Rectal smooth muscle tissue (tissue), 1 donor: Measurements from ENCODE around the gene FBXW11.

Experiments
- H3K27ac ChIP-seq: one replicate; pipeline ENCODE4 v1.7.0; 2013; ENCODE audit warnings: low read depth, low read length, inconsistent platforms
- H3K27me3 ChIP-seq: one replicate; pipeline ENCODE4 v1.7.0; 2013; ENCODE audit warnings: low read length; ENCODE audit not compliant: control insufficient read depth, insufficient read depth
- H3K36me3 ChIP-seq: one replicate; pipeline ENCODE4 v1.7.0; 2013; ENCODE audit warnings: low read length; ENCODE audit not compliant: control insufficient read depth, insufficient read depth
- H3K4me1 ChIP-seq: one replicate; pipeline ENCODE4 v1.7.0; 2013; ENCODE audit warnings: low read length; ENCODE audit not compliant: control insufficient read depth, insufficient read depth
- H3K4me3 ChIP-seq: one replicate; pipeline ENCODE4 v1.7.0; 2013; ENCODE audit warnings: low read length
- H3K9ac ChIP-seq: one replicate; pipeline ENCODE4 v1.7.0; 2013; ENCODE audit warnings: low read length

Gene FBXW11

DNA sequence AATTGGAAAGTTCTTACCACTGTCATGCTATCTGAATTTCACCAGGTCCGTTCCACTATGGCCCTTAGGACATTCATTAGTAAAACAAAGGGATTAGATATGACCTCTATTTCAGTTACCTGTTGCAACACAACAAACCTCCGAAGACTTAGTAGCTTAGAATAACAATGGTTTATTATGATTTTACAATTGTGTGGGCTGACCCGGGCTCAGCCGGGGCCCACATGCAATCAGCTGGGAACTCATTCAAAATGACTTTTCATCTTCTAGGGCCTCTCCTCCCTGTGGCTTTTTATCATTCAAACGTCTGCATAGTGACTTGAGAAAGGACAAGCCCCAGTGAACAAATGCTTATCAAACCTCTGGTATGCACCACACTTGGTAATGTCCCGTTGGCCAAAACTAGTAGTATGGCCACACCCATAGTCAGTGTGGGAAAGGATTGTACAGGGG, 2.3 kb upstream of the FBXW11 start:
- H3K36me3 ChIP-seq = no peaks in the 10 kb centered on the region
- H3K27ac ChIP-seq = no peak overlapping the region
- peaks cover 15% of the 10 kb centered on the region for H3K4me1 ChIP-seq
- H3K9ac ChIP-seq = no peak overlapping the region
- no peak overlapping the region for H3K4me3 ChIP-seq
- H3K27me3 ChIP-seq = no peaks in the 10 kb centered on the region

DNA sequence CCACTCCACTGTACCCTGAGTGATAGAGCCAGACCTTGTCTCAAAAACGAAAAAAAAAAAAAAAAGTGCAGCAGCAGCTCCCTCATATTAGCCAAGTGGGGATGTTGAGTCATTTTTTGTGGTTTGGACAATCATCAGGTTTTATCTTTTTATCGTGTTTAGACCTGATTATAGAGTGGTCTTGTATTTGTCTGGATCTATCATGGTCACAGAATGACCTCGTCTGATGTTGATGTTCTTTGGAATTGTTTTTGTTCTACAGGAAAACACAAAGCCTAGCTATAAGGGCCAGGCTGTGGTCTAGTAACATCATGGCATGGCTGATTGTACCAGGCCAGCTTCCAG, 1.6 kb upstream of the FBXW11 start:
- H3K4me3 ChIP-seq = no peak overlapping the region
- H3K27me3 ChIP-seq = no peaks in the 10 kb centered on the region
- H3K4me1 ChIP-seq = peaks cover 15% of the 10 kb centered on the region
- no peak overlapping the region for H3K9ac ChIP-seq
- no peak overlapping the region for H3K27ac ChIP-seq
- H3K36me3 ChIP-seq = no peaks in the 10 kb centered on the region

DNA sequence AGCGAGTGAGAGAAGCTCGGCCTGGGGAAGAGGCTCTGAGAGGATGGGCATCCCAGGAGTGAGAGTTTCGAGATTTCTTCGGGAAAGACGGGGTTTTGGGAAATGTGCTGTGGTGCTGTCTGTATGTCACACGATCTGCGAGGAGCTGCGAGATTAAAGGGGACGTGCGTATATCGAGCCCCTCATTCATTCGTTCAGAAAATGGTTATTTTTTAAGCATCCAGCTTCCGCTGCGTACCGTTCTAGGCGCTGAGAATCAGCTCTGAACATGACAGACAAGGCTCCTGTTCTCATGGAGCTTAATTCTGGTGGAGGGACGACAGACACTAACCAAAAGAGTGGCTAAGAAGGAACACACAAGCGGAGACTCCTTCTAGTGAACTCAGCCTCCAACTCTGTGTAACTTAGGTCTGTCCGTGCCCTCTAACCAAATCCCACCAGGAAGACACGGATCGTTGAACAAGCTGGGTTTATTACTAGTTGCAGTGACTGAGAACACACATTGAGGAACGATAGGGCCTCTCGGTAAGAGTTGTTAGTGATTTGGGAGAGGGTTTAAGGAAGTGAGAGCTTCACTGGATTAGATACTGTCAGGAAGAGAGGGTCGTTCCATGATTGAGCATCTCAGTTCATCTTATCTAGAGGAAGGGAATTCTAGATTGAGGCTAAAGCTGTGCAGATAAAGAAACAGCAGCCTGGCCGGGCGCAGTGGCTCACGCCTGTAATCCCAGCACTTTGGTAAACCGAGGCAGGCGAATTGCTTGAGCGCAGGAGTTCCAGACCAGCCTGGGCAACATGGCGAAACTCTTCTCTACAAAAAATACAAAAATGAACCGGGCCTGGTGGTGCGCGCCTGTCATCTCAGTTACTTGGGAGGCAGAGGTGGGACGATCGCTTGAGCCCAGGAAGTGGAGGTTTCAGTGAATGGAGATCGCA, 1.0 kb upstream of the FBXW11 start:
- Histone ChIP-seq H3K9ac (peak overlapping the region; percentile 74), H3K27me3 (no peaks in the 10 kb centered on the region), H3K4me3 (peak overlapping the region; percentile 93), H3K4me1 (peaks cover 15% of the 10 kb centered on the region), H3K27ac (peak overlapping the region; percentile 98), H3K36me3 (no peaks in the 10 kb centered on the region)

GRCh38 chr5:172005708-172006320, 624 bp downstream of the FBXW11 start:
- Histone ChIP-seq H3K36me3 (no peaks in the 10 kb centered on the region), H3K4me1 (peaks cover 15% of the 10 kb centered on the region), H3K4me3 (peak overlapping the region; percentile 93), H3K27ac (peak overlapping the region; percentile 98), H3K9ac (peak overlapping the region; percentile 96), H3K27me3 (no peaks in the 10 kb centered on the region)

DNA sequence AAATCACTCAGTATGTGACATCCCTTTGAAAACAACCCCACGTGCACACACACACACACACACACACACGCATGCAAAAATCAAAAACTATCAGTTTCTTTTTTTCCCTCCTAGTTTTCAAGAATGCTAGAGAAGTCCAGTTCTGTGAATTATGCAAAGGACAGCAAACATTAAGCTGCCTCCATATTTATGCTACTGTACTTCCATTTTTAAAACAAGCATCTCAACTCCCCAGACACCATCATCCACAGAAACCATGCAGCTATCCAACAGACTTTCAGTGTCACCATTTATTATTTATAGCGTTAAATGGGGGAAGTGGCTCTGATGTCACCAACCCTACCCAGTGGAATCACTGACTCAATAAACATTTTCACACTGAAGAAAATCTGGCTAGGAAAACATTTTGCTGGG, 1.6 kb downstream of the FBXW11 start:
- peak overlapping the region; percentile 98 for H3K27ac ChIP-seq
- no peaks in the 10 kb centered on the region for H3K36me3 ChIP-seq
- peaks cover 15% of the 10 kb centered on the region for H3K4me1 ChIP-seq
- H3K4me3 ChIP-seq = peak overlapping the region; percentile 93
- H3K9ac ChIP-seq = no peak overlapping the region
- H3K27me3 ChIP-seq = no peaks in the 10 kb centered on the region

DNA sequence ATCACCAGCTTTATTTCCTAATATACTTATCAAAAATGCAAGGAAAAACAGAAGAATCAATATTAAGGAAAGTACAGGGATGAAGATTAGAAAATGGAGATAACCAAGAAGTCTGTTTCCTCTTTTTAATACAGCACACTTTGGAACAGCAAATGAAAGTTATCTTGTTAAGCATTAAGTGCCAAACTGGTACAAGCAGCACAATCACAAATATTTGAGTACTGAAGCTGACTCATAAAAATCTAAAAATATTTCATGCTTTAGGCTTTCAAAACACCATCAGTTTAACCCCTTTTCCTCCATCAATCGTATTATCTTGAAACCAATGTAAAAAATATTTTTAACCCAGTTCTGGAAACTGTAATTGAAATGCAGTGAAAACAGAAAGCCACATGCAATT, 2.7 kb downstream of the FBXW11 start:
- Histone ChIP-seq H3K36me3 (no peaks in the 10 kb centered on the region), H3K4me3 (no peak overlapping the region), H3K27me3 (no peaks in the 10 kb centered on the region), H3K27ac (no peak overlapping the region), H3K4me1 (peaks cover 15% of the 10 kb centered on the region), H3K9ac (no peak overlapping the region)

DNA sequence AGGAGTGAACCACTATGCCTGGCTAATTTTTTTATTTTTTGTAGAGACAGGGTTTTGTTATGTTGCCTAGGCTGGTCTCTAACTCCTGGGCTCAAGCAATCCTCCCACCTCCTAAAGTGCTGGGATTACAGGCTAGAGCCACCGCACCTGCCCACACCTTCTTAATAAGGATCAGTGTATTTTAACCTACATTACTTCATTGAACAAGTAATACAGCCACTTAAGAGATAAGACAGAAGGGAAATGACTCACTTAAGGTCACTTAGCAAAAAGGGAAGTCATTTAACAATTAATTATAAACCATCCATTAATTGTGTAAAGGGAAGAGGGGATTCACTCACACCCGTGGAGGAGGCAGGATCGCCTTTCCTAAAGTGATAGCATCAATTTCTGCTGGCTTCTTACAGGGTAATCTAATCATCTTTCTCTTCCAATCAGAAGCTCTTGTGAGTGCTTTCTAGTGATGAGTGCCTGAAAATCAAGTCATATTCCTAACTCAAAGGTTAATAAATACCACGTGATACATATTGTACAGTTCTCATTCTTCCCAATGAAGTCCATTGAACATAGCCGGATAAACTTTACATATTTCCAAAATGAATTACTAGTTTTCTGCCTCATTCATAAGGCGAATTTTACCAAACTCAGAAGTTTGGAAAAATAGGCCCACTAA, 3.5 kb downstream of the FBXW11 start:
- no peak overlapping the region for H3K9ac ChIP-seq
- H3K27me3 ChIP-seq = no peaks in the 10 kb centered on the region
- no peak overlapping the region for H3K27ac ChIP-seq
- peaks cover 15% of the 10 kb centered on the region for H3K4me1 ChIP-seq
- H3K4me3 ChIP-seq = no peak overlapping the region
- no peaks in the 10 kb centered on the region for H3K36me3 ChIP-seq

DNA sequence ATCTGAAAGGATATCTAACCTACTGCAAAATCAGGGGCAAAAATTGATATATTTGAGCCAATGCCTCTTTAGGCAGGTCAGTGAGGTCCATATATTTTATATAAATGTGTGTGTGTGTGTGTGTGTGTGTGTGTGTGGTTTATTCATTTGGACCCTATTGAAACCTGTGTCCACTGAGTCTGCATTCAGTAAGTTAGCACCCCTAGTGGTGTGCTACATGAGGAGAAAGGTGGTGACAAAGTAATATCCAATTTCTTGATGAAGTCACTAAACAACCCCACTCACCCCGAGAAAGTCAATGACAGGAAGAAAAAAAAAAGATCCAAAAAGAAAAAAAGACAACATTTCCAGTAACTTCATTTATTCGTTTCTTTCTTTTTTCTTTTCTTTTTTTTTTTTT, 4.1 kb downstream of the FBXW11 start:
- peaks cover 11% of the 10 kb centered on the region for H3K4me1 ChIP-seq
- H3K36me3 ChIP-seq = no peaks in the 10 kb centered on the region
- no peak overlapping the region for H3K4me3 ChIP-seq
- no peak overlapping the region for H3K9ac ChIP-seq
- no peaks in the 10 kb centered on the region for H3K27me3 ChIP-seq
- no peak overlapping the region for H3K27ac ChIP-seq

GRCh38 chr5:171999877-172000276, 6.6 kb downstream of the FBXW11 start:
- Histone ChIP-seq H3K27me3 (no peaks in the 10 kb centered on the region), H3K36me3 (no peaks in the 10 kb centered on the region), H3K4me1 (peaks cover 5% of the 10 kb centered on the region), H3K9ac (no peak overlapping the region), H3K27ac (no peak overlapping the region), H3K4me3 (no peak overlapping the region)

DNA sequence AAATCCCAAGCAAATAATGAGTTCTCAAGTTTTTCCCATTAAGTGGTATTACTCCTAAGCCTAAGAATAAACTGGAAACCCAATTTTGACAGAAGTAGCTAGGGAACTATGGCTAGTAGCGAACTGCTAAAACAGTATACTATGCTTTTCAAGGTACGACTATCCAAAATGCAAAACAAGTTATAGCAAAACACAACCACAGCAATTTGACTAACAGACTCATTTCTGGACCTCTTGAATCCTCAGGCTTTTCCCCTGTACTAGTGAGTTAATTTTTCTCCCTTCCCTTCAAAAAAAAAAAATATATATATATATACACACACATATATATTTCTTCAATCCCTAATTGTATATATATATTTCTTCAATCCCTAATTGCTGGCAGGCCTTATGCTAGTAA, 7.3 kb downstream of the FBXW11 start:
- Histone ChIP-seq H3K4me3 (no peak overlapping the region), H3K27ac (no peak overlapping the region), H3K9ac (no peak overlapping the region), H3K36me3 (no peaks in the 10 kb centered on the region), H3K4me1 (no peaks in the 10 kb centered on the region), H3K27me3 (no peaks in the 10 kb centered on the region)

- no peaks in the 10 kb centered on the region for H3K4me1 ChIP-seq
- H3K4me3 ChIP-seq = no peak overlapping the region
Observed at GRCh38 chr5:171997011-171997410, 9.4 kb downstream of the FBXW11 start.

GRCh38 chr5:171992813-171993212, 13.6 kb downstream of the FBXW11 start:
- Histone ChIP-seq H3K4me1 (no peaks in the 10 kb centered on the region), H3K36me3 (no peaks in the 10 kb centered on the region), H3K4me3 (no peak overlapping the region), H3K27me3 (no peaks in the 10 kb centered on the region), H3K9ac (no peak overlapping the region), H3K27ac (no peak overlapping the region)

More at GRCh38 chr5:171997011-171997410, 9.4 kb downstream of the FBXW11 start:
- Histone ChIP-seq H3K27me3 (no peaks in the 10 kb centered on the region), H3K27ac (no peak overlapping the region), H3K36me3 (no peaks in the 10 kb centered on the region), H3K9ac (no peak overlapping the region)
